Right lobe of liver (tissue), 4 donors: ENCODE measurements around the gene C19orf67.

Source experiments
- POLR2A ChIP-seq: fragments of 450-650 bp; IDR thresholded peaks from one replicate; pipeline ENCODE4 v1.6.1; 2017; ENCODE audit warnings: antibody characterized with exemption, mild to moderate bottlenecking
- TF ChIP-seq, protein P1 (sequence below), 4 donors: fragments of 200-600 bp in 3 of 4; fragments of 450-650 bp in 1 of 4; IDR thresholded peaks; one replicate each; pipeline versions ENCODE4 v1.5.1 to v1.8.0; 2016 to 2022; ENCODE audit warnings: antibody characterized with exemption in 4 of 4, mild to moderate bottlenecking in 2 of 4
- donor health status: DM: no; HTN: no; CAD: no.
- donor health status: DM: no; HTN: no; CAD: no.
- donor health status: DM: no; HTN: yes; CAD: no.

DNA sequence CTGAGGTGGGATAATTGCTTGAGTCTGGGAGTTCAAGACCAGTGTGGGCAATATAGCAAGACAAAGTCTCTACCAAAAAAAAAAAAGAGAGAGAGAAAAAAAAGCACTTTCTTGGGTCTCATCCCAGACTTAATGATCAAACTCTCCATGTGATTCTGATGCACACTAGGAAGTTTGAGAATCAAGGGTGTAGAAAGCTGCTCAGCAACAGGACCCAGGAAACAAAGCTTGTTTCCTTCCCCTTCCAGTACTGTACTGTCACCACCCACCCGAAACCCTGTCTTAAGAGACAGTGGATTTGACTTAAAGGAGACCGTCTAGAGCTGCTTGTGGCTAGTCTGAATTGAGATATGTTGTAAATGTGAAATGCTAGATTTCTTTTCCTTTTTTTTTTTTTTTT is 7.2 kb downstream of the C19orf67 start:
- TF ChIP-seq POLR2A, result no peak
- TF ChIP-seq, protein P1, sequence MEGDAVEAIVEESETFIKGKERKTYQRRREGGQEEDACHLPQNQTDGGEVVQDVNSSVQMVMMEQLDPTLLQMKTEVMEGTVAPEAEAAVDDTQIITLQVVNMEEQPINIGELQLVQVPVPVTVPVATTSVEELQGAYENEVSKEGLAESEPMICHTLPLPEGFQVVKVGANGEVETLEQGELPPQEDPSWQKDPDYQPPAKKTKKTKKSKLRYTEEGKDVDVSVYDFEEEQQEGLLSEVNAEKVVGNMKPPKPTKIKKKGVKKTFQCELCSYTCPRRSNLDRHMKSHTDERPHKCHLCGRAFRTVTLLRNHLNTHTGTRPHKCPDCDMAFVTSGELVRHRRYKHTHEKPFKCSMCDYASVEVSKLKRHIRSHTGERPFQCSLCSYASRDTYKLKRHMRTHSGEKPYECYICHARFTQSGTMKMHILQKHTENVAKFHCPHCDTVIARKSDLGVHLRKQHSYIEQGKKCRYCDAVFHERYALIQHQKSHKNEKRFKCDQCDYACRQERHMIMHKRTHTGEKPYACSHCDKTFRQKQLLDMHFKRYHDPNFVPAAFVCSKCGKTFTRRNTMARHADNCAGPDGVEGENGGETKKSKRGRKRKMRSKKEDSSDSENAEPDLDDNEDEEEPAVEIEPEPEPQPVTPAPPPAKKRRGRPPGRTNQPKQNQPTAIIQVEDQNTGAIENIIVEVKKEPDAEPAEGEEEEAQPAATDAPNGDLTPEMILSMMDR (IDR thresholded peaks at IDR 0.05), result no peak
